IMR-90 (cell line): ENCODE data around the gene TKFC. TPM values are rescaled to one million over a fixed set of nuclear protein-coding genes. Genes with fewer than 3 reads are reported as not detected.

ENCODE experiments used
- ATAC-seq: fragments of 200-7000 bp; cut with Tn5 transposase; 2 replicates; pipeline ENCODE4 v1.9.1; 2020; ENCODE audit warnings: low read depth, mild to moderate bottlenecking, moderate library complexity
- BruUV-seq: library from RNA; stranded (reverse); fragments of 400-500 nt; replicated peaks from 2 replicates; lab custom pipeline; 2021; lab: Mats Ljungman, UMichigan
- CTCF ChIA-PET: fragments of 300-600 bp; formaldehyde crosslinking; extraction: SDS; loops from one replicate; lab custom pipeline; 2021; ENCODE audit warnings: antibody characterized with exemption; lab: Yijun Ruan, JAX
- POLR2A ChIA-PET: fragments of 300-600 bp; sonication (Branson Sonifier 250); formaldehyde crosslinking; loops from one replicate; lab custom pipeline; 2022; ENCODE audit warnings: antibody characterized with exemption; ENCODE audit not compliant: unreplicated experiment; lab: Charles Lee
- DNase-seq: peaks from one replicate; pipeline ENCODE4 v3.0.0; 2013
- H2AFZ ChIP-seq: replicated peaks from 2 replicates; pipeline ENCODE3; 2013; ENCODE audit warnings: low read length, mild to moderate bottlenecking; ENCODE audit not compliant: poor library complexity
- H2AK5ac ChIP-seq: 2 replicates; pipeline ENCODE4 v1.6.1; 2013; ENCODE audit warnings: low read depth, low read length, inconsistent platforms
- H2AK9ac ChIP-seq: replicated peaks from 2 replicates; pipeline ENCODE3; 2013; ENCODE audit warnings: mild to moderate bottlenecking, low read depth, low read length, moderate library complexity; ENCODE audit not compliant: poor library complexity
- H2BK120ac ChIP-seq: 2 replicates; pipeline ENCODE4 v1.6.1; 2013; ENCODE audit warnings: low read depth, low read length, inconsistent platforms
- H2BK15ac ChIP-seq: 3 replicates; pipeline ENCODE4 v1.6.1; 2013; ENCODE audit warnings: low read depth, low read length, inconsistent platforms
- H2BK20ac ChIP-seq: 2 replicates; pipeline ENCODE4 v1.6.1; 2013; ENCODE audit warnings: low read depth, mild to moderate bottlenecking, inconsistent platforms, low read length, moderate library complexity
- H2BK5ac ChIP-seq: 2 replicates; pipeline ENCODE4 v1.6.1; 2013; ENCODE audit warnings: mild to moderate bottlenecking, low read depth, low read length, inconsistent platforms; ENCODE audit not compliant: poor library complexity, severe bottlenecking
- H3K14ac ChIP-seq: replicated peaks from 2 replicates; pipeline ENCODE4 v1.6.1; 2013; ENCODE audit warnings: low read depth, low read length, inconsistent platforms
- H3K18ac ChIP-seq: 2 replicates; pipeline ENCODE4 v1.6.1; 2013; ENCODE audit warnings: low read depth, low read length, control low read depth
- H3K23ac ChIP-seq: 2 replicates; pipeline ENCODE4 v1.6.1; 2013; ENCODE audit warnings: low read depth, low read length, inconsistent platforms
- H3K27ac ChIP-seq: 2 replicates; pipeline ENCODE4 v1.5.1; 2013; ENCODE audit warnings: mild to moderate bottlenecking, control low read depth, low read length; ENCODE audit not compliant: insufficient read depth
- H3K27me3 ChIP-seq: 2 replicates; pipeline ENCODE4 v1.6.1; 2013; ENCODE audit warnings: low read length; ENCODE audit not compliant: control insufficient read depth, insufficient read depth
- H3K36me3 ChIP-seq: 2 replicates; pipeline ENCODE4 v1.6.1; 2013; ENCODE audit warnings: low read length, mixed read lengths; ENCODE audit not compliant: control insufficient read depth, insufficient read depth
- H3K4ac ChIP-seq: 2 replicates; pipeline ENCODE4 v1.6.1; 2013; ENCODE audit warnings: low read depth, low read length, inconsistent platforms
- H3K4me1 ChIP-seq: 2 replicates; pipeline ENCODE4 v1.6.1; 2013; ENCODE audit warnings: low read length, mixed read lengths; ENCODE audit not compliant: control insufficient read depth, insufficient read depth
- H3K4me2 ChIP-seq: 2 replicates; pipeline ENCODE4 v1.6.1; 2013; ENCODE audit warnings: low read depth, mild to moderate bottlenecking, control low read depth, low read length, moderate library complexity
- H3K4me3 ChIP-seq: 2 replicates; pipeline ENCODE4 v1.5.1; 2013; ENCODE audit warnings: low read depth, mild to moderate bottlenecking, control low read depth, low read length, moderate library complexity; ENCODE audit not compliant: insufficient read depth
- H3K56ac ChIP-seq: 2 replicates; pipeline ENCODE4 v1.6.1; 2013; ENCODE audit warnings: low read length, inconsistent platforms; ENCODE audit not compliant: insufficient read depth; ENCODE audit errors: extremely low read depth
- H3K79me1 ChIP-seq, 2 experiments: 2 replicates each; pipeline ENCODE4 v1.6.1; 2013; ENCODE audit warnings: low read length in 2 of 2, inconsistent platforms in 1 of 2, low read depth in 1 of 2
- H3K9ac ChIP-seq: 2 replicates; pipeline ENCODE4 v1.6.1; 2013; ENCODE audit warnings: low read depth, low read length, control low read depth
- H3K9me1 ChIP-seq: 2 replicates; pipeline ENCODE4 v1.6.1; 2013; ENCODE audit warnings: low read length, inconsistent platforms; ENCODE audit not compliant: insufficient read depth
- H3K9me3 ChIP-seq: 2 replicates; pipeline ENCODE4 v1.6.1; 2013; ENCODE audit warnings: low read length; ENCODE audit not compliant: control insufficient read depth, insufficient read depth
- H4K20me1 ChIP-seq: 2 replicates; pipeline ENCODE4 v1.6.1; 2013; ENCODE audit warnings: low read length, inconsistent platforms; ENCODE audit not compliant: insufficient read depth
- H4K5ac ChIP-seq: 2 replicates; pipeline ENCODE4 v1.6.1; 2013; ENCODE audit warnings: mild to moderate bottlenecking, low read depth, low read length, control low read depth
- H4K8ac ChIP-seq, 2 experiments: 2 replicates each; pipeline ENCODE4 v1.6.1; 2013; ENCODE audit warnings: low read depth in 2 of 2, low read length in 2 of 2, control low read depth in 1 of 2, inconsistent platforms in 1 of 2
- H4K91ac ChIP-seq: 2 replicates; pipeline ENCODE4 v1.6.1; 2013; ENCODE audit warnings: low read depth, low read length, inconsistent platforms; ENCODE audit not compliant: insufficient read depth
- ELK1 ChIP-seq: fragments of 150-350 bp; IDR thresholded peaks from 2 replicates; pipeline ENCODE4 v1.6.1; 2016; ENCODE audit warnings: low read depth, mild to moderate bottlenecking, low read length, moderate library complexity, borderline replicate concordance
- FOS ChIP-seq: fragments of 150-350 bp; IDR thresholded peaks from 2 replicates; pipeline ENCODE4 v1.6.1; 2016; ENCODE audit warnings: low read depth, low read length
- MAFK ChIP-seq: IDR thresholded peaks from 2 replicates; pipeline ENCODE4 v1.6.1; 2012; ENCODE audit warnings: low read depth, low read length, improper control_type of control experiment
- RFX5 ChIP-seq: IDR thresholded peaks from 2 replicates; pipeline ENCODE4 v1.8.0; 2012; ENCODE audit warnings: low read depth, mild to moderate bottlenecking, low read length, moderate library complexity
- WGBS, 2 experiments: methylation state at CpG; one replicate each; pipeline versions ENCODE4 v1.1.5 to v1.1.7; 2013; ENCODE audit warnings: missing lambda C conversion rate in 2 of 2; ENCODE audit not compliant: insufficient read length in 1 of 2; ENCODE audit errors: extremely low coverage in 2 of 2; 5-methylcytosine and 5-hydroxymethylcytosine counted together
- dilution Hi-C: fragments of 300-500 bp; cut with HindIII; formaldehyde crosslinking; loops from one replicate; pipeline ENCODE4 v1.14.3; 2018; ENCODE audit warnings: low sequenced_read_pairs; ENCODE audit not compliant: unreplicated experiment
- in situ Hi-C: fragments of 300-500 bp; cut with MboI; formaldehyde crosslinking; loops from 3 replicates; pipeline ENCODE4 v1.14.3; 2019; ENCODE audit warnings: low sequenced_read_pairs, inconsistent platforms, mixed read lengths
- intact Hi-C: fragments of 100-400 bp; cut with micrococcal nuclease; formaldehyde crosslinking; loops from 2 replicates; pipeline ENCODE4 v1.10.0; 2022
- polyA plus RNA-seq, 3 experiments: library from polyadenylated mRNA; depleted of rRNA; stranded (reverse); fragments of >200 nt; gene quantifications; 2 replicates each; pipeline ENCODE4 v1.2.3, GENCODE V29; 2012; ENCODE audit warnings: low replicate concordance in 1 of 3
- total RNA-seq: library from RNA; depleted of rRNA; stranded (reverse); fragments of >200 nt; gene quantifications from 2 replicates; pipeline ENCODE4 v1.2.3, GENCODE V29; 2012

TKFC gene
- total and polyA plus RNA-seq, 2 of the 4 experiments (the other 2 are of a cell fraction), result 10.4 to 30.8 TPM

GRCh38 chr11:61364012-61364675 is 31.1 kb downstream of the TKFC start:
- dilution Hi-C loops, result no loop called here
- in situ Hi-C loops, result no loop called here
- Histone ChIP-seq H3K4me3 (no peak overlapping the region), H4K20me1 (no peaks in the 10 kb centered on the region), H3K4me1 (peaks cover 11% of the 10 kb centered on the region), H2AK5ac (no peak overlapping the region), H3K14ac (no peak overlapping the region), H4K91ac (no peak overlapping the region), H2BK20ac (no peak overlapping the region), H3K23ac (no peak overlapping the region), H3K9me3 (no peaks in the 10 kb centered on the region), H3K36me3 (peaks cover 30% of the 10 kb centered on the region), H4K8ac (no peak overlapping the region), H3K79me1 (peaks cover 36 to 60% of the 10 kb centered on the region in 2 experiments; a peak in 3 of 4 replicates), H3K4me2 (no peak overlapping the region), H4K5ac (no peak overlapping the region), H3K9me1 (0 out of 2 replicates have a peak, but pooled peaks cover 3% of the 10 kb centered on the region), H3K4ac (no peak overlapping the region), H2BK15ac (no peak overlapping the region), H3K9ac (no peak overlapping the region), H2BK5ac (no peak overlapping the region), H2BK120ac (no peak overlapping the region), H2AFZ (no peak overlapping the region), H3K56ac (no peak overlapping the region), H3K27me3 (no peaks in the 10 kb centered on the region), H3K27ac (no peak overlapping the region), H3K18ac (no peak overlapping the region), H2AK9ac (no peak overlapping the region)
- DNase-seq (no peak), ATAC-seq (no peak)
- ChIA-PET CTCF (interaction anchor here (0.8 kb wide), 1 partner anchor 69 kb away, joined by 4 read pairs; the partner anchor contains the start of gene VWCE), POLR2A (no interaction called here)
- no peak for TF ChIP-seq FOS
- no peak for TF ChIP-seq ELK1
- no peak for TF ChIP-seq MAFK
- TF ChIP-seq RFX5, result no peak
- intact Hi-C loops, result no loop called here
- WGBS, 2 experiments, result 90% methylated on average over 3 of the region's 5 CpGs; no CpG with 5 or more reads in 1 of the 2 experiments
- BruUV-seq, result no TSS peak
